Stomach (tissue), 4 donors: ENCODE results near the gene AP3B1.

Experiments used
- EP300 ChIP-seq: sonication (generic); formaldehyde crosslinking; IDR thresholded peaks from one replicate; pipeline ENCODE4 v1.6.1; 2017; ENCODE audit warnings: antibody characterized with exemption
- POLR2A ChIP-seq, 4 donors: fragments of 450-650 bp; IDR thresholded peaks; one replicate each; pipeline ENCODE4 v1.6.1; 2016; ENCODE audit warnings: antibody characterized with exemption in 4 of 4, control low read depth in 2 of 4, mild to moderate bottlenecking in 1 of 4, moderate library complexity in 1 of 4
- POLR2AphosphoS5 ChIP-seq, 3 donors: sonication (generic); formaldehyde crosslinking; IDR thresholded peaks; one replicate each; pipeline ENCODE4 v1.6.1; 2016; ENCODE audit warnings: antibody characterized with exemption in 3 of 3
- TF ChIP-seq, protein P1 (sequence below), 7 experiments: fragments of 450-650 bp in 4 of 7; fragments of 200-600 bp in 3 of 7; sonication (generic) in 3 of 7; IDR thresholded peaks; one replicate each; pipeline ENCODE4 v1.5.1; 2016 to 2019; ENCODE audit warnings: antibody characterized with exemption in 7 of 7, control low read depth in 2 of 7, mild to moderate bottlenecking in 1 of 7

DNA sequence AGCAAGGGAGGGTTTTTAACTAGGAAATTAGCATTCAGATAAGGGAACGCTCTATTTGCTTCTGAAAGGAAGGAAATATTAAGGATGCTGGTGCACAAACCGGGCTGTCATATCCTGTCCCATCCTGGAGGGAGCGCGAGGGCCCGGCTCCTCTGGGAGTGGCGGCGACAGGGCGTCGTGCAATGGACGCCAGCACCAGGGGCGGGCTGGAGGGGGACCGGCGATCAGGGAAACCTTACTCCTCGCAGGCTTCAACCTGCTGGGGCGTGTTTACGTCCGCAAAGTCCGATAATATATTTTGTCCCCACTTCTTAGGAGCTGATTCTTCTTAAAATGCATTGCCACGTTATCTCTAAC, 321.3 kb downstream of the AP3B1 start:
- TF ChIP-seq, protein P1, sequence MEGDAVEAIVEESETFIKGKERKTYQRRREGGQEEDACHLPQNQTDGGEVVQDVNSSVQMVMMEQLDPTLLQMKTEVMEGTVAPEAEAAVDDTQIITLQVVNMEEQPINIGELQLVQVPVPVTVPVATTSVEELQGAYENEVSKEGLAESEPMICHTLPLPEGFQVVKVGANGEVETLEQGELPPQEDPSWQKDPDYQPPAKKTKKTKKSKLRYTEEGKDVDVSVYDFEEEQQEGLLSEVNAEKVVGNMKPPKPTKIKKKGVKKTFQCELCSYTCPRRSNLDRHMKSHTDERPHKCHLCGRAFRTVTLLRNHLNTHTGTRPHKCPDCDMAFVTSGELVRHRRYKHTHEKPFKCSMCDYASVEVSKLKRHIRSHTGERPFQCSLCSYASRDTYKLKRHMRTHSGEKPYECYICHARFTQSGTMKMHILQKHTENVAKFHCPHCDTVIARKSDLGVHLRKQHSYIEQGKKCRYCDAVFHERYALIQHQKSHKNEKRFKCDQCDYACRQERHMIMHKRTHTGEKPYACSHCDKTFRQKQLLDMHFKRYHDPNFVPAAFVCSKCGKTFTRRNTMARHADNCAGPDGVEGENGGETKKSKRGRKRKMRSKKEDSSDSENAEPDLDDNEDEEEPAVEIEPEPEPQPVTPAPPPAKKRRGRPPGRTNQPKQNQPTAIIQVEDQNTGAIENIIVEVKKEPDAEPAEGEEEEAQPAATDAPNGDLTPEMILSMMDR (IDR thresholded peaks at IDR 0.05) = no peak
- no peak for TF ChIP-seq POLR2A (IDR thresholded peaks at IDR 0.05)
- TF ChIP-seq POLR2AphosphoS5 (IDR thresholded peaks at IDR 0.05) = no peak
- TF ChIP-seq EP300 = no peak
